Kidney (tissue), 14 donors: Measurements from ENCODE around the gene FOXD1. TPM values are rescaled to one million over a fixed set of nuclear protein-coding genes. Genes with fewer than 3 reads are reported as not detected.
"Not testable (repeated sequence)": the region's sequence is repeated elsewhere in the genome, so short reads cannot be mapped to it uniquely, and the experiment has no call there.

Source experiments
- DNase-seq, 5 donors: peaks; one replicate each; pipeline ENCODE4 v3.0.0-alpha.2; 2013 to 2020
- FAIRE-seq: peaks from 2 replicates; lab custom pipeline; 2012; peaks lifted over from hg19 to GRCh38; lab: Jason Lieb, UNC
- H3K27ac ChIP-seq, 2 donors: one replicate each; pipeline ENCODE4 v1.7.0; 2013; ENCODE audit warnings: low read depth in 2 of 2, low read length in 2 of 2, inconsistent platforms in 1 of 2
- H3K27me3 ChIP-seq: one replicate; pipeline ENCODE4 v1.7.1; 2013; ENCODE audit warnings: low read length, inconsistent platforms; ENCODE audit not compliant: control insufficient read depth, insufficient read depth
- H3K36me3 ChIP-seq, 3 donors: one replicate each; pipeline versions ENCODE4 v1.7.0 to v1.7.1; 2013; ENCODE audit warnings: low read length in 3 of 3, control low read depth in 1 of 3, inconsistent platforms in 1 of 3; ENCODE audit not compliant: insufficient read depth in 3 of 3, control insufficient read depth in 2 of 3
- H3K4me1 ChIP-seq, 3 donors: one replicate each; pipeline versions ENCODE4 v1.7.0 to v1.7.1; 2013; ENCODE audit warnings: low read length in 3 of 3, inconsistent platforms in 1 of 3, low read depth in 1 of 3; ENCODE audit not compliant: control insufficient read depth in 2 of 3, insufficient read depth in 2 of 3
- H3K4me3 ChIP-seq, 3 donors: one replicate each; pipeline versions ENCODE4 v1.7.0 to v1.8.1; 2013; ENCODE audit warnings: low read length in 3 of 3, control low read depth in 1 of 3, inconsistent platforms in 1 of 3
- H3K9ac ChIP-seq, 3 donors: one replicate each; pipeline versions ENCODE4 v1.7.0 to v1.7.1; 2013; ENCODE audit warnings: low read length in 3 of 3, control low read depth in 1 of 3, inconsistent platforms in 1 of 3
- H3K9me3 ChIP-seq, 3 donors: one replicate each; pipeline versions ENCODE4 v1.7.0 to v1.7.1; 2013; ENCODE audit warnings: low read length in 3 of 3, control low read depth in 1 of 3, inconsistent platforms in 1 of 3; ENCODE audit not compliant: control insufficient read depth in 2 of 3, insufficient read depth in 1 of 3
- CTCF ChIP-seq: IDR thresholded peaks from 3 replicates; pipeline ENCODE4 v1.5.1; 2012; ENCODE audit warnings: mild to moderate bottlenecking, moderate library complexity, borderline replicate concordance; ENCODE audit not compliant: insufficient read depth; ENCODE audit errors: extremely low read depth
- intact Hi-C: fragments of 100-400 bp; cut with DNase I; formaldehyde crosslinking; loops from one replicate; pipeline ENCODE4 v1.11.1; 2022
- polyA plus RNA-seq: library from polyadenylated mRNA; stranded (reverse); fragments of 350-450 nt; fragmentation: Illumina TruSeq; extraction: RNeasy Lipid Tissue Mini Kit (QIAGEN cat#74804); gene quantifications from one replicate; pipeline ENCODE4 v1.2.3, GENCODE V29; 2014; ENCODE audit warnings: low read depth, low replicate concordance; ENCODE audit not compliant: insufficient read depth
- total RNA-seq: library from RNA; stranded (reverse); fragmentation: NEBNext Ultra II Directional; extraction: Animal tissue kit (Norgen Biotek cat#: 25700); gene quantifications from one replicate; pipeline ENCODE4 v1.2.1, GENCODE V29; 2021
- donor health status: control.
- donor health status: control.
- donor health status: control.
- donor health status: control.
- donor health status: control.
- donor health status: DM: yes; HTN: yes; CAD: no.
- donor health status: Normal renal cell carcinoma (clear cell type).

FOXD1 gene
- total and polyA plus RNA-seq, 2 donors from 2014 or later: 2.5 to 5.9 TPM

- DNase-seq: no peak
- H3K9me3 ChIP-seq: no peaks in the 10 kb centered on the region
- no peak for TF ChIP-seq CTCF
- H3K36me3 ChIP-seq: no peaks in the 10 kb centered on the region
- no peaks in the 10 kb centered on the region for H3K4me1 ChIP-seq
- intact Hi-C loops: no loop called here
- no peak for FAIRE-seq
- H3K27ac ChIP-seq: no peak overlapping the region
- no peak overlapping the region for H3K9ac ChIP-seq
- no peak overlapping the region for H3K4me3 ChIP-seq
- H3K27me3 ChIP-seq: no peaks in the 10 kb centered on the region
These were observed 36.5 kb downstream of the FOXD1 start for GRCh38 chr5:73411936-73412596.

- intact Hi-C loops, H3K27me3 ChIP-seq, FAIRE-seq: not testable (repeated sequence)
These were observed 38.6 kb downstream of the FOXD1 start for GRCh38 chr5:73409927-73410326.

GRCh38 chr5:73405691-73406090 is 42.9 kb downstream of the FOXD1 start:
- Histone ChIP-seq H3K4me1 (no peaks in the 10 kb centered on the region), H3K4me3 (no peak overlapping the region), H3K9me3 (no peaks in the 10 kb centered on the region), H3K36me3 (no peaks in the 10 kb centered on the region), H3K27me3 (no peaks in the 10 kb centered on the region), H3K27ac (no peak overlapping the region), H3K9ac (no peak overlapping the region)
- FAIRE-seq (no peak), DNase-seq (no peak)
- intact Hi-C loops: no loop called here
- TF ChIP-seq CTCF: no peak

More at GRCh38 chr5:73409927-73410326, 38.6 kb downstream of the FOXD1 start:
- not testable (repeated sequence) for H3K36me3 ChIP-seq, H3K27ac ChIP-seq, H3K9ac ChIP-seq, H3K4me3 ChIP-seq, H3K4me1 ChIP-seq, H3K9me3 ChIP-seq, DNase-seq

DNA sequence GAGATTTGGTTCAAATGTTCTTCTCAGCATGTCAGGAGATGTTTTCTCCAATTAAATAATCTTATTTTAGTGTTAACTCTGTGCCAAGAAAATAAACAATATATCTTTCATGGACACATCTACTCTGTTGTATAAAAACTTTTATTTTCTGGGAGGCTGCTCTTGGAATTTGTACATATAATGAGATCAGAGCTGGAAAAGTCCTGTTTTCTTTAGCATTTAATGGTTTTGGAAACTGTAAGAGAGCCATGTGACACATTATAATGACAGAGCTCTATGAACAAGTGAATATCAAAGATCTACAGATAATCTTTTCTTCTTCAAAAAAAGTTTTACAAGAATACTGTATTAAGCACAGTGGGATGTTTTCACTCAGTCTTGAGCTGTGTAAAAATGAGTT is 48.8 kb downstream of the FOXD1 start:
- intact Hi-C loops: no loop called here
- DNase-seq (no peak), FAIRE-seq (no peak)
- H3K27me3 ChIP-seq: no peaks in the 10 kb centered on the region
- no peak overlapping the region for H3K4me3 ChIP-seq
- H3K9ac ChIP-seq: no peak overlapping the region
- H3K4me1 ChIP-seq: peaks cover 0 to 2% (median 0%) of the 10 kb centered on the region in 3 donors
- no peak for TF ChIP-seq CTCF
- H3K9me3 ChIP-seq: no peaks in the 10 kb centered on the region
- no peak overlapping the region for H3K27ac ChIP-seq
- H3K36me3 ChIP-seq: no peaks in the 10 kb centered on the region

Other genes starting within 250 kb of the FOXD1 start
- 446 TPM for gene BTF3, start 49.7 kb upstream of the FOXD1 start, total RNA-seq
- gene BTF3, start 49.7 kb upstream of the FOXD1 start, polyA plus RNA-seq: 526 TPM
- gene ANKRA2, start 116.9 kb upstream of the FOXD1 start, total RNA-seq: 22.3 TPM
- gene ANKRA2, start 116.9 kb upstream of the FOXD1 start, polyA plus RNA-seq: 8.4 TPM
- gene UTP15, start 117.0 kb upstream of the FOXD1 start, total RNA-seq: 16.4 TPM
- 4.5 TPM for gene UTP15, start 117.0 kb upstream of the FOXD1 start, polyA plus RNA-seq
- 66.3 TPM for gene ARHGEF28, start 177.4 kb upstream of the FOXD1 start, total RNA-seq
- gene ARHGEF28, start 177.4 kb upstream of the FOXD1 start, polyA plus RNA-seq: 21.9 TPM